HG03378 (cell line): Measurements from ENCODE around the gene BICD2.

Experiments
- ATAC-seq: cut with Tn5 transposase; IDR thresholded peaks from one replicate; pipeline ENCODE4 v1.9.1; 2021; ENCODE audit warnings: mild to moderate bottlenecking, moderate library complexity; ENCODE audit not compliant: unreplicated experiment

The BICD2 gene

GRCh38 chr9:92749071-92749933 lies 15.3 kb downstream of the BICD2 start:
- ATAC-seq = no peak

GRCh38 chr9:92748233-92748497 lies 16.5 kb downstream of the BICD2 start:
- no peak for ATAC-seq

GRCh38 chr9:92747459-92748232 lies 17.0 kb downstream of the BICD2 start:
- no peak for ATAC-seq

GRCh38 chr9:92746567-92747458 lies 17.8 kb downstream of the BICD2 start:
- ATAC-seq = no peak

- no peak for ATAC-seq
These were observed 18.8 kb downstream of the BICD2 start for GRCh38 chr9:92745881-92746280.

GRCh38 chr9:92745331-92745730 lies 19.3 kb downstream of the BICD2 start:
- ATAC-seq = no peak

GRCh38 chr9:92740969-92741368 lies 23.7 kb downstream of the BICD2 start:
- no peak for ATAC-seq

GRCh38 chr9:92740446-92740961 lies 24.1 kb downstream of the BICD2 start:
- no peak for ATAC-seq

- no peak for ATAC-seq
These were observed 24.6 kb downstream of the BICD2 start for GRCh38 chr9:92740009-92740408.

- no peak for ATAC-seq
These were observed 25.2 kb downstream of the BICD2 start for GRCh38 chr9:92739346-92739970.

GRCh38 chr9:92738661-92739081 lies 26.0 kb downstream of the BICD2 start:
- no peak for ATAC-seq

GRCh38 chr9:92737611-92738299 lies 26.9 kb downstream of the BICD2 start:
- no peak for ATAC-seq

- ATAC-seq = no peak
These were observed 27.4 kb downstream of the BICD2 start for GRCh38 chr9:92737216-92737606.

GRCh38 chr9:92736563-92737215 lies 27.9 kb downstream of the BICD2 start:
- no peak for ATAC-seq

GRCh38 chr9:92735636-92736562 lies 28.7 kb downstream of the BICD2 start:
- no peak for ATAC-seq

- ATAC-seq = no peak
These were observed 29.6 kb downstream of the BICD2 start for GRCh38 chr9:92734931-92735635.

- no peak for ATAC-seq
These were observed 33.7 kb downstream of the BICD2 start for GRCh38 chr9:92730897-92731296.

GRCh38 chr9:92729735-92730155 lies 34.9 kb downstream of the BICD2 start:
- ATAC-seq = no peak
